Left forelimb (tissue), 1 donor: ENCODE data around the gene ATP6V1B1.
A peak's percentile ranks its signal among the peaks of the same experiment; 100 is the strongest.

Experiments
- DNase-seq: peaks from one replicate; pipeline ENCODE4 v3.0.0-alpha.2; 2018; ENCODE audit warnings: low spot score

ATP6V1B1 gene

GRCh38 chr2:70966681-70967080, 31.0 kb downstream of the ATP6V1B1 start:
- peak; percentile 33 for DNase-seq

- no peak for DNase-seq
Observed at GRCh38 chr2:70967189-70967588, 31.5 kb downstream of the ATP6V1B1 start.

GRCh38 chr2:70974592-70974991, 38.9 kb downstream of the ATP6V1B1 start:
- DNase-seq, result no peak

- DNase-seq, result no peak
Observed at GRCh38 chr2:70975237-70975636, 39.5 kb downstream of the ATP6V1B1 start.

- DNase-seq, result peak; percentile 28
Observed at GRCh38 chr2:70977605-70978205, 42.0 kb downstream of the ATP6V1B1 start.

GRCh38 chr2:70978341-70979179, 42.9 kb downstream of the ATP6V1B1 start, which contains the start of gene ANKRD53:
Gene ANKRD53, plus strand, starts transcription at chr2:70978630. Its CDS starts 16 bp downstream, at chr2:70978646.
- peak; percentile 78 for DNase-seq

- no peak for DNase-seq
Observed at GRCh38 chr2:70979180-70979488, 43.4 kb downstream of the ATP6V1B1 start.

GRCh38 chr2:70979626-70980025, 43.9 kb downstream of the ATP6V1B1 start:
- DNase-seq, result peak; percentile 47

- peak; percentile 5 for DNase-seq
Observed at GRCh38 chr2:70981421-70981820, 45.7 kb downstream of the ATP6V1B1 start.

GRCh38 chr2:70981866-70982810, 46.4 kb downstream of the ATP6V1B1 start:
- peak; percentile 44 for DNase-seq

- DNase-seq, result peak; percentile 48
Observed at GRCh38 chr2:70982971-70983370, 47.3 kb downstream of the ATP6V1B1 start.

GRCh38 chr2:70983506-70984227, 48.0 kb downstream of the ATP6V1B1 start:
- peak; percentile 20 for DNase-seq

GRCh38 chr2:70984228-70984575, 48.5 kb downstream of the ATP6V1B1 start:
- no peak for DNase-seq

- peak; percentile 62 for DNase-seq
Observed at GRCh38 chr2:70984576-70985282, 49.0 kb downstream of the ATP6V1B1 start.

- no peak for DNase-seq
Observed at GRCh38 chr2:70985283-70985688, 49.6 kb downstream of the ATP6V1B1 start.

GRCh38 chr2:70985956-70986355, 50.3 kb downstream of the ATP6V1B1 start:
- peak; percentile 18 for DNase-seq

GRCh38 chr2:70986499-70987189, 50.9 kb downstream of the ATP6V1B1 start:
- peak; percentile 23 for DNase-seq

- DNase-seq, result peak; percentile 17
Observed at GRCh38 chr2:70987386-70987785, 51.7 kb downstream of the ATP6V1B1 start.

GRCh38 chr2:70988151-70988550, 52.5 kb downstream of the ATP6V1B1 start:
- no peak for DNase-seq
